GF-D8 (cell line): ENCODE measurements around the gene CAMK1.
"Not testable (repeated sequence)": the region's sequence is repeated elsewhere in the genome, so short reads cannot be mapped to it uniquely, and the experiment has no call there.

ENCODE experiments used
- DNase-seq: peaks from one replicate; lab custom pipeline; 2025; lab: John Stamatoyannopoulos, UW

The CAMK1 gene

DNA sequence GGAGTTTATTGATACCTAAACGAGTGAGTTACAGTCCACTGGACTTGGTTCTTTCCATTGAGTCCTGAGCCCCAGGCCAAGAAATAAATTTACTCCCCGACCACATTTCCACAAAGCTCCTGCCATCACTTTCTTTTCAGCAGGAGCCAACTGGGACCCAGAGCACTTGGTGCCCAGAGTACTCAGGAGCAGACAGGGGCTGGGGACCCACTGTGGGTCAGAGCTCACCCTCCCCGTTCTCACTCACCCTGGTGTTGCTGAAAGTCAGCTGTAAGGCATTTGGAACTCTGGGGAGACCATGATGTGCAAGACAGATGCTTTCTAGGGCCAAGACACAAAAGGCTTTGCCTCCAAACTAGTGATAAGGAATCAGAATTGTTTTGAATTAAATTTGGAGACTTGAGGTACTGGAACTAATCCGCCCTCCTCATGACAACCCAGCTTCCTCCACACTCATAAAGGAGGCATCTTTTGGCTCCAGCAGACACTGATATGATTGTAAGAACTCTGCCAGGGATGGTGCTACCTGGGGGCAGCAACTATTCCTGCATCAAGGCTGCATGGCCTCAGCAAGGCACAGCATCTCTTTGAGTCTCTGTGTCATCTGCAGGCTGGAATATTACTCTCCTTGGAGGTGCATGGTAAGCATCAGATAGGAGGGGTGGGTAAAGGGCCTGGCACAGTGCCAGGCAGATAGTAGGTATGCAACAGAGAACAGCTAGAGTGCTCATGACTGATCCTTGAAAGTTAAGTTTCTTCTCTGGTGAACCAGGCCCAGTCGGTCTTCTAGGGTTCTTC is 7.3 kb upstream of the CAMK1 start:
- no peak for DNase-seq

DNA sequence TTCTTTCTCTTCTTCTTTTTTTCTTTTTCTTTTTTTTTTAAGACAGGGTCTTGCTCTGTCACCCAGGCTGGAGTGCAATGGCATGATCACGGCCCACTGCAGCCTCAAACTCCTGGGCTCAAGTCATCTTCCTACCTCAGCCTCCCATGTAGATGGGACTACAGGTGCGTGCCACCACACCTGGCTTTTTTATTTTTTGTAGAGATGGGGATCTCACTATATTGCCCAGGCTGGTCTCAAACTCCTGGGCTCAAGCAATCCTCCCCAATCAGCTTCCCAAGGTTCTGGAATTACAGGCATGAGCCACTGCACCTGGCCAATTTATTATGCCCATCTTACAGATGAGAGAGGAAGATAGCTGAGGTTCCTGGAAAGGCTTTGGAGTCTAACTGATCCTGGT is 1.3 kb upstream of the CAMK1 start:
- DNase-seq = not testable (repeated sequence)

DNA sequence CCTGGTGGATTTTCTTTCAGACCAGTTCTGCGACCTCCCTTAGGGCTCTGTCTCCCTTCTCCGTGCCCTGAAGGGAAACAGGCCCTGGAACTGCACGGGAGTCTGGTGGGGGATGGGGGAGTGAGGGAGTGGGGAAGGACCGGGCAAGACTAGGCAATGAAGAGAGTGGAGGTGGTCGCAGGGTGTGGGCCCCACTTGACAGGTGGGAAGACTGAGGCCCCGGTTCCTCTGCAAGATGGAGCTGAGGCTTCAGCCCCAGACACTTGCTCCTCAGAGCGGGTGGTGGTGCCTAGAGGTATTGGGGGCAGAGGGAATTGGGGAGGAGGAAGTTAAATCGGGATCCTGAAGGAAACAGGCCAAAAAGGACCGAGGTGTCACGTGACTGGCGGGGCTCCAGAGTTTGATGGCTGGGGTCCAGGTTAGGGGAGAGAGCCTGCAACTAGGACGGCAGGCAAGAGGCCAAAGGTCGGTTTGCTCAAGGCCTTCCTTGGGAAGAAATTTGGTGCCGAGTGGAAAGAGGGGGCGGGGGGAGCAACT is 597 bp upstream of the CAMK1 start:
- DNase-seq = no peak

- no peak for DNase-seq
These were observed 735 bp downstream of the CAMK1 start for GRCh38 chr3:9769012-9769411.

GRCh38 chr3:9768141-9768775 is 1.5 kb downstream of the CAMK1 start:
- DNase-seq = no peak

DNA sequence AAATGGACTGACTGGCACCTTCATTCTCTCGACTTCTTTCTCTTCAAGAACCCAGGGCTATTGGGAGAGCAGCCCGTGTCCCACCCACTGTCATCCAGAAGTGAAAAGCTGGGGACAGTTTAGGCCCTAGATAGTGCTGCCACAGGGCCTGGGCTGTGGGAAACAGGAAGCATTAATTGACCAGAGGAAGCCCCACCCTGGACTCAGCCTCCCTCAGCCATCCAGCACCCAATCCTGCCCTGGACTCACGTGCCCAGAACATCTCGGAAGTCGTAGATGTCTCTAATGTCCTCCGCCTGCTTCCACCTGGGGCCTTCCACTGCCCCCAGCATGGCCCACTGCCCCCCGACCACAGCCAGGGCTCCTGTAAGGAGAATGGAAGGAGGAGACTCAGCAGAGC is 2.3 kb downstream of the CAMK1 start:
- no peak for DNase-seq

DNA sequence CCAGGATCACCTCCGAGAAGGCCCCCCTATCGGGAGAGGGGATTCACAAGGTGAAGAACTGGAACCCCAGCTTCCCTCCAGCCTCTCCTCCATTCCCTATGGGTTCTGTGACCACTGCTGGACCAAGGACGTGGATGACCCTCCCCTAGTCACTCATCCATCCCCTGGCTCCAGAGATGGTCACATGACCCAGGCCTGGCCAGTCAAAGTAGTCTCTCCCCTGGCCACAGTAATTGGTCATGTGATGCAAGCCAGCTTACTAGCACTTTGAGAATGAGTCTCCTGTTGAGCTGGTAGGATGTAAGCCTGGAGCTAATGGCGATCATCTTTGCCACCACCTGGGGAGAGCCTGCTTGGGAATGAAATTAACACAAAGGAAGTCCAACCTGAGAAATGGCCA is 3.9 kb downstream of the CAMK1 start:
- DNase-seq = no peak

DNA sequence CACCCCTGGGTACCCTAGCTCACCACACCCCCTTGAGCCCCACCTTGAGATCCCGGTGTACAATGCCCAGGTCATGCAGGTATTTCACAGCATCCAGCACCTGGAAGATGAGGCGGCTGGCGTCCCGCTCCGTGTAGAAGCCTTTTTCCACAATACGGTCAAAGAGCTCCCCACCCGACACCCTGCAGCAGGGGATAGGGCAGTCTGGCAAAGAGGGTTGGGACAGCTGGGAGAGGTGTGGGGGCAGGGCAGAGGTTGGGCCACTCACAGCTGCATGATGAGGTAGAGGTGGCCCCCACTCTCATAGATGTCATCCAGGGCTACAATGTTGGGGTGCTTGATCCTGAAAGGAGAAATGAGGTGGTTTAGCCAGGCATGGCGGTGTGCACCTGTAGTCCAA is 6.9 kb downstream of the CAMK1 start:
- no peak for DNase-seq

DNA sequence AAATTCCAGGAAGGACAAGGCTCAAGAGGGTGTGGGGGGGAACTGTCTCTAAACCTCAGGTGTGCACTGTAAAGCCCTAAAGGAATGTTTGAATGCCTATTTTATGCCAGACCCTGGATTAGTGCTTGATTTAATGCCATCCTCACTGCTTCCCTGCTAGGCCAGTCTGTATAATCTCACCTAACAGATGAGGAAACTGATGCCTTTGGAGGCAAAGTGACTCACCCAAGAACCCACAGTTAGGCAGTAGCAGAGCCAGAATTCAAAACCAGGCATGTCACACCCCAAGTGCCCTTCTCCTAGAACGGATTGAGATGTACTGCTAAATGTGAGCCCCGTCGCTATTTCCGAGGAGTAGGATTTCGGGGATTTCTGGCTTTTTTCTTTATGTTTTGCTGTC is 7.8 kb downstream of the CAMK1 start:
- DNase-seq = no peak

DNA sequence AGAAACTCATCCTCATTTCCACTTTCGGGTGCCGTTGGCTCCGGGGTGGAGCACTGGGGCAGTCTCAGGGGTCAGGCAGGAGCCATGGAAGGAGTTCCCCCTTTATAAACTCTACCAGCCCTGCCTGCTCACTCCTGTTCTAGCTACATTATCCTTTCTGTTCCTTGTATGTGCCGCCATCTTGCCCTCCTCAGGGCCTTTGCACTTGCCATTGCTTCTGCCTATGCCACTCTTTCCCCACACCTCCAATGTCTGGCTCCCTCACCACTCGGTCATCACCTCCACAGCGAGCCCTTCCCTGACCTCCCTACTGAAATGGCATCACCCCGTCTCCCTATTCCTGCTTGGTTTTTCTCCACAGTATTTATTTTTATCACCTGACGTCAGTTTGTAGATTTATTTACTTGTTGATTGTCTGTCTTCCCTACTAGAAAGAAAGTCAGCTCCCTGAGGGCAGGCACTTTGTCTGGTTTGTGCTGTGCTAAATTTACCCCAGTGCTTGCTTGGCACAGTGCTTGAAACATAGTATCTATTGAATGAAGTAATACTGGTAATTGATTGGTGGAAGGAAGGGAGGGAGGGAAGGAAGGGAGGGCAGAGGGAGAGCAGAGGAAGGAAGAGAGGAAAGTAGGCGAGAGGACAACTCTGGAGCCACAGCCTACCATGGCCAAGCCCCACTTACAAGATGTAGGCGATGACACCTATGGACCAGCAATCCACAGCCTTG is 8.8 kb downstream of the CAMK1 start:
- no peak for DNase-seq

- no peak for DNase-seq
These were observed 12.3 kb downstream of the CAMK1 start for GRCh38 chr3:9757427-9757826.

DNA sequence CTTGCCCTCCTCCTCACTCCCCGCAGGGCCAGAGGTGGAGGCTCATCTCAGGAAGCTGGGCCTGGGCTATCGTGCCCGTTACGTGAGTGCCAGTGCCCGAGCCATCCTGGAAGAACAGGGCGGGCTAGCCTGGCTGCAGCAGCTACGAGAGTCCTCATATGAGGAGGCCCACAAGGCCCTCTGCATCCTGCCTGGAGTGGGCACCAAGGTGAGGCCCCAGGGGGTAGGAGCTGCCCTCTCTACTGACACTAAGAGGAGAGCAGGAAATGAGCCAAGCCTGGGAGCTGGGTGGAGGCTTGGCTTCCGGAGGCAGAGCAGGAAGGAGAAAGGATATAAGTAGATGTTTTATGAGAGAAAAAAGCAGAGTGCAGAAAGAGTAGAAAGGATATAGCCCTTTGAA is 15.1 kb downstream of the CAMK1 start:
- DNase-seq = peak; percentile 45

- DNase-seq = no peak
These were observed 19.0 kb downstream of the CAMK1 start for GRCh38 chr3:9750556-9751411.

- peak; percentile 98 for DNase-seq
These were observed 19.8 kb downstream of the CAMK1 start, which contains the start of gene OGG1 for GRCh38 chr3:9749645-9750555. OGG1 (plus strand) TSS chr3:9749952; CDS start chr3:9750287, 335 bp downstream.

- no peak for DNase-seq
These were observed 20.5 kb downstream of the CAMK1 start for GRCh38 chr3:9749296-9749644.

- DNase-seq = no peak
These were observed 21.7 kb downstream of the CAMK1 start for GRCh38 chr3:9748031-9748430.

GRCh38 chr3:9747267-9747666 is 22.5 kb downstream of the CAMK1 start:
- DNase-seq = no peak

DNA sequence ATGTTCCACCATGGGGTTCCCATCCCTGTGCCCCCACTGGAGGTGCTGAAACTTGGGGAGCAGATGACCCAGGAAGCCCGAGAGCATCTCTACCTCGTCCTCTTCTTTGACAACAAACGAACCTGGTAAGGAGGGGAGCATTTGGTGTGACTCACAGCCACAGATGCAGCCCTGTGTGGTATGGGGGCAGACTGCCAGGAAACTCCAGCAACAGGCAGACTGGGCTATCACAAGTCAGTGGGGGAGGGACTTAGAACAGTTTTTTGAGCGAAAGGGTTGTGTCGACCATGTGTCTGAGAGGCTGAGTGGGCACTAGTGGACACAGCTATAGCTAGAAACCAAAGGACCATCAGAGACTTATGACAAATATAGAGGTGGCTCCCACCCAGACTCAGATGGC is 23.4 kb downstream of the CAMK1 start:
- no peak for DNase-seq

- DNase-seq = no peak
These were observed 24.2 kb downstream of the CAMK1 start for GRCh38 chr3:9745521-9745920.

- DNase-seq = no peak
These were observed 25.6 kb downstream of the CAMK1 start for GRCh38 chr3:9744162-9744561.

- no peak for DNase-seq
These were observed 26.2 kb downstream of the CAMK1 start for GRCh38 chr3:9743548-9743947.
